HL-60 (cell line): ENCODE results near the gene ERC2.

Source experiments
- DNase-seq, 2 experiments: peaks; one replicate each; pipeline ENCODE4 v3.0.0-alpha.2; 2010 to 2020; ENCODE audit warnings: low read depth in 1 of 2, low spot score in 1 of 2
- H3K27ac ChIP-seq: fragments of 250-450 bp; sonication (Bioruptor Pico); replicated peaks from 2 replicates; pipeline ENCODE4 v1.5.1; 2020; ENCODE audit warnings: mild to moderate bottlenecking, moderate library complexity
- H3K27me3 ChIP-seq: fragments of 250-450 bp; sonication (Bioruptor Pico); 2 replicates; pipeline ENCODE4 v1.5.1; 2021; ENCODE audit warnings: mild to moderate bottlenecking, moderate library complexity; ENCODE audit not compliant: insufficient read depth, poor library complexity, severe bottlenecking
- H3K4me3 ChIP-seq: replicated peaks from 2 replicates; pipeline ENCODE4 v1.5.1; 2011; ENCODE audit warnings: mild to moderate bottlenecking, control low read depth, low read length; ENCODE audit not compliant: insufficient read depth
- CTCF ChIP-seq: IDR thresholded peaks from one replicate; pipeline ENCODE4 v1.5.1; 2011; ENCODE audit warnings: low read length, control low read depth, inconsistent platforms; ENCODE audit not compliant: insufficient read depth
- GABPA ChIP-seq: IDR thresholded peaks from 2 replicates; pipeline ENCODE4 v1.6.1; 2012; ENCODE audit warnings: low read depth
- POLR2AphosphoS5 ChIP-seq: IDR thresholded peaks from 2 replicates; pipeline ENCODE4 v1.6.1; 2012; ENCODE audit warnings: low read depth
- REST ChIP-seq: IDR thresholded peaks from 2 replicates; pipeline ENCODE4 v1.6.1; 2012; ENCODE audit warnings: low read depth; ENCODE audit not compliant: insufficient replicate concordance
- SPI1 ChIP-seq: IDR thresholded peaks from 2 replicates; pipeline ENCODE4 v1.6.1; 2012; ENCODE audit warnings: low read depth, mild to moderate bottlenecking, borderline replicate concordance

The ERC2 gene

GRCh38 chr3:55664387-55664786 lies 803.9 kb downstream of the ERC2 start:
- Histone ChIP-seq H3K27me3 (no peaks in the 10 kb centered on the region), H3K4me3 (no peak overlapping the region), H3K27ac (no peak overlapping the region)
- DNase-seq = no peak
- TF ChIP-seq SPI1 (no peak), CTCF (no peak), REST (no peak), GABPA (no peak), POLR2AphosphoS5 (no peak)

GRCh38 chr3:55662683-55663082 lies 805.6 kb downstream of the ERC2 start:
- TF ChIP-seq SPI1 (no peak), POLR2AphosphoS5 (no peak), GABPA (no peak), REST (no peak), CTCF (no peak)
- Histone ChIP-seq H3K4me3 (no peak overlapping the region), H3K27ac (no peak overlapping the region), H3K27me3 (no peaks in the 10 kb centered on the region)
- DNase-seq = no peak

GRCh38 chr3:55661571-55661970 lies 806.7 kb downstream of the ERC2 start:
- no peak for DNase-seq
- TF ChIP-seq SPI1 = no peak
- TF ChIP-seq GABPA = no peak
- no peak for TF ChIP-seq CTCF
- TF ChIP-seq POLR2AphosphoS5 = no peak
- no peak for TF ChIP-seq REST
- Histone ChIP-seq H3K27ac (no peak overlapping the region), H3K27me3 (no peaks in the 10 kb centered on the region), H3K4me3 (no peak overlapping the region)
